ACC112 (cell line): Measurements from ENCODE around the gene UBE2L5.
"Not testable (repeated sequence)": the region's sequence is repeated elsewhere in the genome, so short reads cannot be mapped to it uniquely, and the experiment has no call there.

ENCODE experiments used
- H2AFZ ChIP-seq: fragments of 200-600 bp; sonication (generic); one replicate; pipeline ENCODE4 v1.6.0; 2017; ENCODE audit warnings: antibody characterized with exemption, low read length; ENCODE audit not compliant: unreplicated experiment
- H3K27ac ChIP-seq: fragments of 200-600 bp; sonication (generic); 2 replicates; pipeline ENCODE4 v1.5.1; 2014; ENCODE audit warnings: low read depth, mild to moderate bottlenecking, antibody characterized with exemption, low read length, moderate library complexity
- H3K27me3 ChIP-seq: fragments of 200-600 bp; sonication (generic); 2 replicates; pipeline ENCODE4 v1.6.1; 2014; ENCODE audit warnings: mild to moderate bottlenecking, antibody characterized with exemption, low read length, moderate library complexity, mixed read lengths; ENCODE audit not compliant: insufficient read depth
- H3K36me3 ChIP-seq: fragments of 200-600 bp; sonication (generic); 2 replicates; pipeline ENCODE4 v1.6.1; 2016; ENCODE audit warnings: mild to moderate bottlenecking, antibody characterized with exemption, low read length, moderate library complexity, mixed read lengths; ENCODE audit not compliant: insufficient read depth
- H3K4me1 ChIP-seq: fragments of 200-600 bp; sonication (generic); one replicate; pipeline ENCODE4 v1.6.1; 2016; ENCODE audit warnings: low read length, mixed read lengths; ENCODE audit not compliant: insufficient read depth, unreplicated experiment, control insufficient read depth
- H3K4me3 ChIP-seq: fragments of 200-600 bp; sonication (generic); 2 replicates; pipeline ENCODE4 v1.5.1; 2014; ENCODE audit warnings: mild to moderate bottlenecking, low read depth, low read length
- H3K79me2 ChIP-seq: fragments of 200-600 bp; sonication (generic); one replicate; pipeline ENCODE4 v1.6.0; 2016; ENCODE audit warnings: low read length; ENCODE audit not compliant: control insufficient read depth, unreplicated experiment, insufficient read depth

The UBE2L5 gene

GRCh38 chr13:30457306-30457891 is 35.1 kb downstream of the UBE2L5 start:
- peaks cover 11% of the 10 kb centered on the region for H3K4me1 ChIP-seq
- H2AFZ ChIP-seq, result no peak overlapping the region
- no peak overlapping the region for H3K27ac ChIP-seq
- H3K79me2 ChIP-seq, result peaks cover 5% of the 10 kb centered on the region
- H3K4me3 ChIP-seq, result no peak overlapping the region
- H3K36me3 ChIP-seq, result peaks cover 16% of the 10 kb centered on the region
- H3K27me3 ChIP-seq, result no peaks in the 10 kb centered on the region

GRCh38 chr13:30461279-30462066 is 39.2 kb downstream of the UBE2L5 start:
- Histone ChIP-seq H3K36me3 (peaks cover 23% of the 10 kb centered on the region), H3K4me1 (peaks cover 18% of the 10 kb centered on the region), H3K79me2 (peaks cover 26% of the 10 kb centered on the region)
- not testable (repeated sequence) for H3K4me3 ChIP-seq, H3K27ac ChIP-seq, H3K27me3 ChIP-seq, H2AFZ ChIP-seq

DNA sequence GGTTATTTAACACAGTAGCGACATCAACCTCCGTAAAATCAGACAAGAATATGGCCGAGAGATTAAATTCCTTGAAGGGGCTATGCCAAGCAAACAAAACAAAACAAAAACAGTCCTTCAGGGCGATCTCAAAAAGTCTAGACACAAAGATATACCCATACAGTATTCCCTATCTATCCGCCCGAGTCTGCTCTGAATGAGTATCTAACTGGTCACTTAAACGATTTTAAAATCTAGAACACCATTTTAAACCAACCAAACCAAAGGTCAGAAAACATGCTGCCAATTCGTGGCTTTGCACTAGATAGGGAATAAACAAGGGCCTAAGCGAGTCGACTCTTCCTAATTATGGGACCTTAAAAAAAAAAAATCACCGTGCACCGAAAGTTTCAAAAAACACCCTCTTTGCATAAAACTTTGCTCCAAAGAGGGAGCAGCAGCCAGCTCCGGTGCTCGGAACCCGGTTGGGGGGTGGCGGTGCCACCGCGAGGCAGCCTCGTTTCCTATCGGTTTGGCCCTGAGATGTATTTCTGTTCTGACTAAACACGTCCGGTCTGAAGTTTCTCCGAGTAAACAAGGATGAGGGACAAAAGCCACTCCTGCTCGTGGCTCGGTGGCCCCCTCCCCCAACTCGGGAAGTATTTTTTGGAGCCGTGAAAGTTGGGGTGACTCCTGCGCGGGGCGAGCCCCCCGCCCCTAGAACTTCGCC is 41.6 kb downstream of the UBE2L5 start:
- Histone ChIP-seq H3K4me3 (peak overlapping the region; percentile 96), H3K36me3 (peaks cover 18% of the 10 kb centered on the region), H3K27me3 (no peaks in the 10 kb centered on the region), H3K4me1 (peaks cover 28% of the 10 kb centered on the region), H2AFZ (peak overlapping the region; percentile 73), H3K27ac (peak overlapping the region; percentile 94), H3K79me2 (peaks cover 26% of the 10 kb centered on the region)

DNA sequence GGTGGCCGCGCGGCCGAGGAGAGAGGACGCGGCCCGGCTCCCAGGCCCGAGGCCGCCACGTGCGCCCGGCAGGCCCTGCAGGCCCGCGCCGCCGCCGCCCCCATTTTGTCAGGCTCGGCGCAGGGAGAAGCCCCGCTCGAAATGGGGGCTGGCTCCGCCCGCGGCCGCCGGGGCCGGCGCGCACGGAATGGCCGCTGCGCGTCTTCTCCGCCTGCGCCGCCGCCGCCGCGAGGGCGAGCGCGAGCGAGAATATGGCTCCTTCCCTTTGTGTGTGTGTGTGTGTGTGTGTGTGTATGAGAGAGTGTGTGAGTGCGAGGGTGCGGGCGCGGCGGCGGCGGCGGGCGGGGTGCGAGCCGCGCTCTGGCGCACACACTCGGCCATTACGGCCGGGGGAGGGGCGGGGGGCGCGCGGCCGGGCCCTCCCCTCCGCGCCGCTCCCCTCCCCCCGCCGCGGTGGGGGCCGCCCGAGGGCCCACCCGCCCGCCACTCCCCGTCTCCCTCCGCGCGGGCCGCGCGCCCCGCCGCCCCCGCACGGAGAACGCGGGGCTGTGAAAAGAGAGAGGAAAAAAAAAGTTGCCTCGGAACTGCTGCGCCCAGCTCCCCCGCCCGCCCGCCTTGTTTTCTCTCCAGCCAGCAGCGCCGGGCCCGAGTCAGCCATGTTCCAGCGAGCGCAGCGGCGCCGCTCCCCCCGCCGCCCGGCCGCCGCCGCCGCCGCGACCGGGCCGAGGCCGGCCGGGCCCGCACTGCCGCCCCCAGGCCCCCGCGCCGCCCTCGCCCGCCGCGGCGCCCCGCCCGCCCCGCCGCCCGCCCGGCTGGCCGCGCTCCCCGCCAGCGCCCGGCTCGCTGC is 42.4 kb downstream of the UBE2L5 start:
- peak overlapping the region; percentile 94 for H3K27ac ChIP-seq
- peak overlapping the region; percentile 96 for H3K4me3 ChIP-seq
- H3K79me2 ChIP-seq, result peaks cover 26% of the 10 kb centered on the region
- peaks cover 28% of the 10 kb centered on the region for H3K4me1 ChIP-seq
- peak overlapping the region; percentile 73 for H2AFZ ChIP-seq
- H3K36me3 ChIP-seq, result peaks cover 16% of the 10 kb centered on the region
- H3K27me3 ChIP-seq, result no peaks in the 10 kb centered on the region

GRCh38 chr13:30465343-30465592 is 43.0 kb downstream of the UBE2L5 start:
- H3K36me3 ChIP-seq, result peaks cover 16% of the 10 kb centered on the region
- no peak overlapping the region for H2AFZ ChIP-seq
- H3K27me3 ChIP-seq, result no peaks in the 10 kb centered on the region
- H3K27ac ChIP-seq, result peak overlapping the region; percentile 85
- peaks cover 26% of the 10 kb centered on the region for H3K79me2 ChIP-seq
- peak overlapping the region; percentile 85 for H3K4me3 ChIP-seq
- peaks cover 28% of the 10 kb centered on the region for H3K4me1 ChIP-seq

- H3K4me3 ChIP-seq, result peak within 1 kb of the TSS; percentile 96
- peak within 1 kb of the TSS; percentile 94 for H3K27ac ChIP-seq
- H3K79me2 ChIP-seq, result peaks cover 26% of the 10 kb centered on the region
- H2AFZ ChIP-seq, result peak within 1 kb of the TSS; percentile 18
- H3K4me1 ChIP-seq, result peaks cover 28% of the 10 kb centered on the region
- H3K27me3 ChIP-seq, result no peaks in the 10 kb centered on the region
- peaks cover 16% of the 10 kb centered on the region for H3K36me3 ChIP-seq
Observed at GRCh38 chr13:30465593-30466357, 43.5 kb downstream of the UBE2L5 start, which contains the start of gene HMGB1. HMGB1 (minus strand) TSS chr13:30465936; CDS start chr13:30463680, 2,256 bp downstream.

DNA sequence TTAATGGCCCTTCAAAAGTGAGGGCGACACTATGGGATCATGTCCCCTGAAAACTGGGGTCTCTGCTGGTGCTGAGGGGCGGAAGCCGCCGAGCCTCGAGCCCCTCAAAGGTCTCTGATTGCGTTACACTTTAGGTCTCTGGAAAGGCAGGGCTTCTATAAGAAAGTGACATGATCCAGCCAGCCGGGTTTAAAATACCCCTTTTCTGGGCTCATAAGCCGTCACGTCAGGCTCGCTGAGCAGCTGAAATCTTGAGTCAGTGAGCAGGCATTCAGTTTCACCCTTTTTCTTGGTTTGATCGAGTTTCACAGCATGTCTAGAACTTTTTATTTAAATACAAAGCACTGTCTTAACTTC is 44.0 kb downstream of the UBE2L5 start:
- Histone ChIP-seq H3K36me3 (peaks cover 15% of the 10 kb centered on the region), H3K4me3 (peak overlapping the region; percentile 85), H3K27me3 (no peaks in the 10 kb centered on the region), H3K4me1 (peaks cover 27% of the 10 kb centered on the region), H2AFZ (no peak overlapping the region), H3K79me2 (peaks cover 26% of the 10 kb centered on the region), H3K27ac (peak overlapping the region; percentile 24)

- Histone ChIP-seq H2AFZ (peak overlapping the region; percentile 18), H3K4me1 (peaks cover 22% of the 10 kb centered on the region), H3K36me3 (peaks cover 11% of the 10 kb centered on the region), H3K4me3 (peak overlapping the region; percentile 85), H3K27ac (peak overlapping the region; percentile 24; the same call in 1 of the 2 replicates), H3K27me3 (no peaks in the 10 kb centered on the region), H3K79me2 (peaks cover 26% of the 10 kb centered on the region)
Observed at GRCh38 chr13:30466841-30467252, 44.6 kb downstream of the UBE2L5 start.

DNA sequence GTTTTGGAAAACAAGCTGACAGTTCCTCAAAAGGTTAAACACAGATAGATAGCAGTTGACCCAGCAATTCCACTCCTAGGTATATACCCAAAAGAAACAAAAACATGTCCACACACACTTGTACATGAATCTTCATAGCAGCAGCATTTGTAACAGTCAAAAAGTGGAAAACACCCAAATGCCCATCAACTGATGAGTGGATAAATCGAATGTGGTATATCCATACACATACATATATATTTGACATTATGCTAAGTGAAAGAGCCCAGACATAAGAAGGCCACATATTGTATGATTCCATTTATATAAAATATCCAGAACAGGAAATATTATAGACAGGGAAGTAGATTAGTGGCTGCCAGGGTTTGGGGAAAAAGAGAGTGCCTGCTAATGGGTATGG is 51.4 kb downstream of the UBE2L5 start:
- Histone ChIP-seq H3K36me3 (no peaks in the 10 kb centered on the region), H3K79me2 (no peaks in the 10 kb centered on the region), H3K27me3 (no peaks in the 10 kb centered on the region), H3K4me1 (no peaks in the 10 kb centered on the region), H2AFZ (no peak overlapping the region), H3K27ac (no peak overlapping the region), H3K4me3 (no peak overlapping the region)
